MM.1S (cell line): ENCODE measurements around the gene SEC22A.

ENCODE experiments used
- DNase-seq: peaks from one replicate; pipeline ENCODE4 v3.0.0-alpha.2; 2015
- H2AFZ ChIP-seq: fragments of 300-600 bp; sonication (generic); 2 replicates; pipeline ENCODE4 v1.6.0; 2016; ENCODE audit warnings: antibody characterized with exemption, low read length
- H3F3A ChIP-seq: fragments of 300-600 bp; sonication (generic); 2 replicates; pipeline ENCODE4 v1.6.1; 2016; ENCODE audit warnings: mild to moderate bottlenecking, antibody characterized with exemption, low read length, moderate library complexity, mixed read lengths; ENCODE audit not compliant: insufficient read depth
- H3K27ac ChIP-seq: fragments of 300-600 bp; sonication (generic); 2 replicates; pipeline ENCODE4 v1.5.1; 2016; ENCODE audit warnings: mild to moderate bottlenecking, low read length
- H3K27me3 ChIP-seq: fragments of 300-600 bp; sonication (generic); replicated peaks from 2 replicates; pipeline ENCODE4 v1.6.0; 2016; ENCODE audit warnings: low read length; ENCODE audit not compliant: insufficient read depth
- H3K36me3 ChIP-seq: fragments of 300-600 bp; sonication (generic); replicated peaks from 2 replicates; pipeline ENCODE4 v1.6.1; 2016; ENCODE audit warnings: mild to moderate bottlenecking, low read length, mixed read lengths; ENCODE audit not compliant: insufficient read depth
- H3K4me1 ChIP-seq: fragments of 300-600 bp; sonication (generic); 2 replicates; pipeline ENCODE4 v1.6.1; 2016; ENCODE audit warnings: low read length, mixed read lengths
- H3K4me2 ChIP-seq: fragments of 300-600 bp; sonication (generic); 2 replicates; pipeline ENCODE4 v1.6.0; 2016; ENCODE audit warnings: low read depth, low read length
- H3K4me3 ChIP-seq: fragments of 300-600 bp; sonication (generic); 2 replicates; pipeline ENCODE4 v1.5.1; 2016; ENCODE audit warnings: low read length, mixed read lengths
- H3K79me2 ChIP-seq: fragments of 300-600 bp; sonication (generic); 2 replicates; pipeline ENCODE4 v1.6.1; 2016; ENCODE audit warnings: mixed run types, low read length, mixed read lengths
- H3K9ac ChIP-seq: fragments of 300-600 bp; sonication (generic); 2 replicates; pipeline ENCODE4 v1.6.1; 2016; ENCODE audit warnings: low read length, mixed read lengths
- H3K9me2 ChIP-seq: fragments of 300-600 bp; sonication (generic); replicated peaks from 2 replicates; pipeline ENCODE4 v1.6.1; 2016; ENCODE audit warnings: mild to moderate bottlenecking, low read length, mixed read lengths; ENCODE audit not compliant: insufficient read depth
- H3K9me3 ChIP-seq: fragments of 300-600 bp; sonication (generic); replicated peaks from 2 replicates; pipeline ENCODE4 v1.6.1; 2016; ENCODE audit warnings: mild to moderate bottlenecking, low read length, mixed read lengths; ENCODE audit not compliant: insufficient read depth
- H4K20me1 ChIP-seq: fragments of 300-600 bp; sonication (generic); 2 replicates; pipeline ENCODE4 v1.6.1; 2016; ENCODE audit warnings: mild to moderate bottlenecking, low read length, moderate library complexity, mixed read lengths; ENCODE audit not compliant: insufficient read depth
- EZH2 ChIP-seq: fragments of 300-600 bp; sonication (generic); optimal IDR thresholded peaks from 2 replicates; pipeline ENCODE3; 2017; ENCODE audit warnings: low read depth, mild to moderate bottlenecking, antibody characterized with exemption, low read length, mixed read lengths
- EZH2phosphoT487 ChIP-seq: fragments of 300-600 bp; sonication (generic); IDR thresholded peaks from 2 replicates; pipeline ENCODE4 v1.6.1; 2018; ENCODE audit warnings: antibody characterized with exemption, low read length
- TF ChIP-seq, protein P1 (sequence below): fragments of 300-600 bp; sonication (generic); IDR thresholded peaks from 2 replicates; pipeline ENCODE4 v1.5.1; 2016; ENCODE audit warnings: antibody characterized with exemption, low read length, mixed read lengths

SEC22A gene

DNA sequence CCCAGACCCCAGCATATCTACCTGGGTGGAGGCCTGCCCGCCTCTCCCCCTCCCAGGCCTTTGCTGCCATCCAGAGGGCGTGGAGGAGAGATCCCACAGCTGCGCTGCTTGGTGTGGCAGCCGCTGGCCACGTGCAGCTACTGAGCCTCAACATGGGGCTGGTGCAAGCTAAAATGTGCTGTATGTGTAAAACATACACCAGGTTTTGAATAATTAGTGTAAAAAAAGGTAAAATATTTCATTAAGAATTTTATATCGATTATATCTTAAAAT, 95.8 kb downstream of the SEC22A start:
- Histone ChIP-seq H2AFZ (no peak overlapping the region), H3K9me3 (no peaks in the 10 kb centered on the region), H3K9me2 (no peaks in the 10 kb centered on the region), H3K9ac (no peak overlapping the region), H3K36me3 (no peaks in the 10 kb centered on the region), H3K4me3 (no peak overlapping the region), H3K27ac (no peak overlapping the region), H4K20me1 (no peaks in the 10 kb centered on the region), H3F3A (no peaks in the 10 kb centered on the region), H3K27me3 (no peaks in the 10 kb centered on the region), H3K4me2 (no peak overlapping the region), H3K79me2 (no peaks in the 10 kb centered on the region), H3K4me1 (no peaks in the 10 kb centered on the region)
- DNase-seq = no peak
- TF ChIP-seq, protein P1, sequence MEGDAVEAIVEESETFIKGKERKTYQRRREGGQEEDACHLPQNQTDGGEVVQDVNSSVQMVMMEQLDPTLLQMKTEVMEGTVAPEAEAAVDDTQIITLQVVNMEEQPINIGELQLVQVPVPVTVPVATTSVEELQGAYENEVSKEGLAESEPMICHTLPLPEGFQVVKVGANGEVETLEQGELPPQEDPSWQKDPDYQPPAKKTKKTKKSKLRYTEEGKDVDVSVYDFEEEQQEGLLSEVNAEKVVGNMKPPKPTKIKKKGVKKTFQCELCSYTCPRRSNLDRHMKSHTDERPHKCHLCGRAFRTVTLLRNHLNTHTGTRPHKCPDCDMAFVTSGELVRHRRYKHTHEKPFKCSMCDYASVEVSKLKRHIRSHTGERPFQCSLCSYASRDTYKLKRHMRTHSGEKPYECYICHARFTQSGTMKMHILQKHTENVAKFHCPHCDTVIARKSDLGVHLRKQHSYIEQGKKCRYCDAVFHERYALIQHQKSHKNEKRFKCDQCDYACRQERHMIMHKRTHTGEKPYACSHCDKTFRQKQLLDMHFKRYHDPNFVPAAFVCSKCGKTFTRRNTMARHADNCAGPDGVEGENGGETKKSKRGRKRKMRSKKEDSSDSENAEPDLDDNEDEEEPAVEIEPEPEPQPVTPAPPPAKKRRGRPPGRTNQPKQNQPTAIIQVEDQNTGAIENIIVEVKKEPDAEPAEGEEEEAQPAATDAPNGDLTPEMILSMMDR = no peak
- no peak for TF ChIP-seq EZH2
- TF ChIP-seq EZH2phosphoT487 = no peak

DNA sequence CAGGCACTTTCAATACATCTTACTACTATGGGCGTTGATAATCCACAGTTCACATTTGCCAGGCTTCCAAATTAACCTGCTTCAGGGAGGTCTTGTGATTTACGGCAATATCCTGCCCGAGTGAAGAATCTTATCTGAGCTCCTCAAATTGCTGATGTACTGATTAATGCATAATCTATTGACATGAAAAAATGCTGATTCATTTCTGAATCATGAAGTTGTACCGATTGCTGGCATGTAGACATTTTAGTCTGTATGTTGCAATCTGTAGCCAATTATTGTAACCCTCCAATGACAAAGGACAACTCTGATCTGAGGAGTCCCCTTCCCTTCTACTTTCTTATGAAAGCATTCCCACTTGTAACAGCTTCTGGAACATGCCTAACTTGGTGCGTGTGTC, 97.2 kb downstream of the SEC22A start:
- no peak for TF ChIP-seq EZH2phosphoT487
- TF ChIP-seq, protein P1 = no peak
- no peak for TF ChIP-seq EZH2
- no peaks in the 10 kb centered on the region for H3F3A ChIP-seq
- no peaks in the 10 kb centered on the region for H3K79me2 ChIP-seq
- H3K9me2 ChIP-seq = no peaks in the 10 kb centered on the region
- no peaks in the 10 kb centered on the region for H4K20me1 ChIP-seq
- H3K9me3 ChIP-seq = no peaks in the 10 kb centered on the region
- no peaks in the 10 kb centered on the region for H3K36me3 ChIP-seq
- no peak overlapping the region for H3K9ac ChIP-seq
- H3K27me3 ChIP-seq = no peaks in the 10 kb centered on the region
- no peaks in the 10 kb centered on the region for H3K4me1 ChIP-seq
- no peak for DNase-seq
- H3K4me2 ChIP-seq = no peak overlapping the region
- no peak overlapping the region for H2AFZ ChIP-seq
- no peak overlapping the region for H3K27ac ChIP-seq
- no peak overlapping the region for H3K4me3 ChIP-seq

DNA sequence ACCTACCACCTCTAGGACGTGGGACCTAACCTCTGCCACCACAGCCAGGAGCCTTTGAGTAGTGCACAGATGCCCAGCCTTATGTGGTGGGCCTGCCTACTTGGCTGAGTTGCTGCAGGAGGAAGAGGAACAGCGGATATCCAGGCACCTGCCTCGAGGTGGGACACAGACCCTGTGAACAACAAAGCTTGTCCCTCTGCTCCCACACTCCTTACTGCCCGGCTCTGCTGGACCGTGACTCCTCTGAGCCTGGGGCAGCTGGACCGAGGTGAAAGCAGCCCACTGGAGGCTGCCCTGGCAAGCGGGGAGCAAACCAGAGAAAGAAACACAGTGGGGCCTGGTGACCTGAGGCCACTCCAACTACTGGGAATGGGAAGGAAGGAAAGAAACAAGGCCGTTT, 97.8 kb downstream of the SEC22A start:
- Histone ChIP-seq H3K9me2 (no peaks in the 10 kb centered on the region), H3K4me2 (no peak overlapping the region), H3K79me2 (no peaks in the 10 kb centered on the region), H4K20me1 (no peaks in the 10 kb centered on the region), H3K4me3 (no peak overlapping the region), H3F3A (no peaks in the 10 kb centered on the region), H3K27ac (no peak overlapping the region), H3K9me3 (no peaks in the 10 kb centered on the region), H3K9ac (no peak overlapping the region), H3K27me3 (no peaks in the 10 kb centered on the region), H2AFZ (no peak overlapping the region), H3K4me1 (no peaks in the 10 kb centered on the region), H3K36me3 (no peaks in the 10 kb centered on the region)
- no peak for DNase-seq
- TF ChIP-seq, protein P1 = no peak
- TF ChIP-seq EZH2phosphoT487 = no peak

DNA sequence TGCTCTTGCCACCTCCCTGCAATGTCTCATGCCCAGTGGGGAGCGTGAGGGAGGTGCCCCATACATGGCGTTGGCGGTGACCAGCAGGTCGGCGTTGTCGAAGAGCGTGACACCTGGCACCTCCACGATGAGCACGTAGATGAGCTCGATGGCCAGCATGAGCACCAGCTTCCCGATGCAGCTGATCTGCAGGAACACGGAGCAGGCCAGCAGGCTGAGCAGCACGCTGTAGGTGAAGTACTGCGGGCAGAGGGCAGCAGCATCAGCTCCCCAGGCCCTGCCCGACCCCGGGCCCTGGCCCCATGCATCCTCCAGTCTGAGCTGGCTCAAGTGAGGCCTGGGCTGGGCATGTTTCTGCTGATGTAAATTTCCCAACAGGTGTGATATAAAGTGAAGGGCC, 98.3 kb downstream of the SEC22A start:
- Histone ChIP-seq H3K4me1 (no peaks in the 10 kb centered on the region), H3K4me2 (no peak overlapping the region), H3K79me2 (no peaks in the 10 kb centered on the region), H2AFZ (no peak overlapping the region), H3K4me3 (no peak overlapping the region), H3K9me2 (no peaks in the 10 kb centered on the region), H4K20me1 (no peaks in the 10 kb centered on the region), H3K27me3 (no peaks in the 10 kb centered on the region), H3K36me3 (no peaks in the 10 kb centered on the region), H3F3A (no peaks in the 10 kb centered on the region), H3K9me3 (no peaks in the 10 kb centered on the region), H3K9ac (no peak overlapping the region), H3K27ac (no peak overlapping the region)
- no peak for DNase-seq
- TF ChIP-seq, protein P1 = no peak
